ENCODE measurements around the gene ZNF780B. TPM values are rescaled to one million over a fixed set of nuclear protein-coding genes. Genes with fewer than 3 reads are reported as not detected.

The ZNF780B gene
- total RNA-seq, 4 donors from 2014 or later: 14.5 to 51.2 (median 28.2) TPM

GRCh38 chr19:40013991-40014390 lies 42.0 kb downstream of the ZNF780B start:
- Histone ChIP-seq H3K4me1 (no peaks in the 10 kb centered on the region), H3K9me3 (peaks cover 0 to 47% (median 12%) of the 10 kb centered on the region in 4 donors), H3K27me3 (no peaks in the 10 kb centered on the region), H3K4me3 (no peak overlapping the region), H3K27ac (no peak overlapping the region), H3K36me3 (peaks cover 0 to 54% (median 0%) of the 10 kb centered on the region in 3 donors)
- no peak for DNase-seq
- TF ChIP-seq POLR2A (IDR thresholded peaks at IDR 0.05): no peak
- TF ChIP-seq CTCF (IDR thresholded peaks at IDR 0.05): no peak

- Histone ChIP-seq H3K9me3 (peaks cover 0 to 21% (median 6%) of the 10 kb centered on the region in 4 donors), H3K27ac (no peak overlapping the region), H3K4me1 (no peaks in the 10 kb centered on the region), H3K36me3 (peaks cover 0 to 74% (median 0%) of the 10 kb centered on the region in 3 donors), H3K4me3 (no peak overlapping the region), H3K27me3 (no peaks in the 10 kb centered on the region)
- DNase-seq: no peak
- TF ChIP-seq POLR2A (IDR thresholded peaks at IDR 0.05) (no peak), CTCF (IDR thresholded peaks at IDR 0.05) (no peak)
Observed at GRCh38 chr19:40009674-40010073, 46.4 kb downstream of the ZNF780B start.

- TF ChIP-seq POLR2A (IDR thresholded peaks at IDR 0.05): no peak
- no peak for TF ChIP-seq CTCF (IDR thresholded peaks at IDR 0.05)
- Histone ChIP-seq H3K27me3 (no peaks in the 10 kb centered on the region), H3K36me3 (peaks cover 0 to 47% (median 0%) of the 10 kb centered on the region in 3 donors), H3K4me3 (no peak overlapping the region), H3K4me1 (no peaks in the 10 kb centered on the region), H3K9me3 (no peaks in the 10 kb centered on the region), H3K27ac (no peak overlapping the region)
- no peak for DNase-seq
Observed at GRCh38 chr19:40006273-40006691, 49.7 kb downstream of the ZNF780B start.

- Histone ChIP-seq H3K36me3 (peaks cover 0 to 42% (median 0%) of the 10 kb centered on the region in 3 donors), H3K27me3 (no peaks in the 10 kb centered on the region), H3K4me3 (no peak overlapping the region), H3K9me3 (no peaks in the 10 kb centered on the region), H3K4me1 (no peaks in the 10 kb centered on the region), H3K27ac (no peak overlapping the region)
- no peak for TF ChIP-seq POLR2A (IDR thresholded peaks at IDR 0.05)
- TF ChIP-seq CTCF (IDR thresholded peaks at IDR 0.05): no peak
- DNase-seq: no peak
Observed at GRCh38 chr19:40005691-40006272, 50.2 kb downstream of the ZNF780B start.

GRCh38 chr19:39998501-39998900 lies 57.5 kb downstream of the ZNF780B start:
- peaks cover 0 to 8% (median 4%) of the 10 kb centered on the region in 4 donors for H3K4me1 ChIP-seq
- H3K36me3 ChIP-seq: no peaks in the 10 kb centered on the region
- H3K4me3 ChIP-seq: no peak overlapping the region
- H3K27ac ChIP-seq: no peak overlapping the region
- no peaks in the 10 kb centered on the region for H3K27me3 ChIP-seq
- H3K9me3 ChIP-seq: peaks cover 0 to 6% (median 0%) of the 10 kb centered on the region in 4 donors
- no peak for DNase-seq
- TF ChIP-seq CTCF (IDR thresholded peaks at IDR 0.05) (no peak), POLR2A (IDR thresholded peaks at IDR 0.05) (no peak)
